Medulla oblongata (tissue), 1 donor: ENCODE measurements around the gene GOSR1.
"Not testable (repeated sequence)": the region's sequence is repeated elsewhere in the genome, so short reads cannot be mapped to it uniquely, and the experiment has no call there.

Experiments used
- DNase-seq: peaks from one replicate; pipeline ENCODE4 v3.0.0-alpha.2; 2015; ENCODE audit errors: extremely low spot score

The GOSR1 gene

DNA sequence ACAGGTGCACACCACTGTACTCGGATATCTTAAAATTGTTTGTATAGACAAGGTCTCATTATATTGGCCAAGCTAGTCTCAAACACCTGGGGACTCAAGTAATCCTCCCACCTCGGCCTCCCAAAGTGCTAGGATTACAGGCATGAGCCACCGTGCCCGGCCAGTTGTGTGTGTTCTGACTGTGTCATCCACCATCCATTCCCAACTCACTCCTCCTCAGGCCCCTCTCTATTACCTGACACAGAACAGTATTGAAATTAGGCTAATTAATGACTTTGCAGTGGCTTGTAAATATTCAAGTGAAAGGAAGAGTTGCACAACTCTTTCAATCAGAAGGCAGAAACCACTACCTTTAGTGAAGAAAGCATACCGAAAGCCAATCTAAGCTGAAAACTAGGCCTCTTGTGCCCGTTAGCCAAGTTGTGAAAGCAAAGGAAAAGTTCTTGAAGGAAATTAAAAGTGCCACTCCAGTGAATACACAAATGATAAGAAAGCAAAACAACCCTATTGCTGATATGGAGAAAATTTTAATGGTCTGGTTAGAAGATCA is 28.7 kb downstream of the GOSR1 start:
- DNase-seq: no peak

DNA sequence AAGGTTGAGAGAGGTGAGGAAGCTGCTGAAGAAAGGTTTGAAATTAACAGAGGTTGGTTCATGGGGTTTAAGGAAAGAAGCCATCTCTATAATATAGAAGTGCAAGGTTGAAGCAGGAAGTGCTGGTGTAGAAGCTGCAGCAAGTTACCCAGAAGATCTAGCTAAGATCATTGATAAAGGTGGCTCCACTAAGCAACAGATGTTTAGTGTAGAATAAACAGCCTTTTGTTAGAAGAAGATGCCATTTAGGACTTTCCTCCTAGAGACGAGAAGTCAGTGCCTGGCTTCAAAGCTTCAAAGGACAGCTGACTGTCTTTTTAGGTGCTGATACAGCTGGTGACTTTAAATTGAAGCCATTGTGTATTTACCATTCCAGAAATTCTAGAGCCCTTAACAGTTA is 29.3 kb downstream of the GOSR1 start:
- DNase-seq: no peak

DNA sequence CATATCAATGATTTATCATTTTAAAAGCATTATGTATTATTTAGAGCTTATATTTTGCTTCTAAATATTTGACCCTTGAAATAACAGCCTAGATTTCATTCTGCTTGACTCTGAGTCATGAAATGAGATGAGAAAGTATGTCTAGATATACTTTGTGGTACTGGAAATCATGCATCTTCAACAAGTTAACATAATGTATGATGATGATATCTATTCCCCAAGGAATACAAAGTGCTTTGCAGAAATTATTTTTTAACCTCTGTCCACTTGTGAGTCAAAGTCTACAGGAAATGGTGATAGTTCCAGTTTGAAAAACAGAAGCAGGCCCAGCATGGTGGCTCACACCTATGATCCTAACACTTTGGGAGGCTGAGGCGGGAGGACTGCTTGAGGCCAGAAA is 36.1 kb downstream of the GOSR1 start:
- DNase-seq: no peak

DNA sequence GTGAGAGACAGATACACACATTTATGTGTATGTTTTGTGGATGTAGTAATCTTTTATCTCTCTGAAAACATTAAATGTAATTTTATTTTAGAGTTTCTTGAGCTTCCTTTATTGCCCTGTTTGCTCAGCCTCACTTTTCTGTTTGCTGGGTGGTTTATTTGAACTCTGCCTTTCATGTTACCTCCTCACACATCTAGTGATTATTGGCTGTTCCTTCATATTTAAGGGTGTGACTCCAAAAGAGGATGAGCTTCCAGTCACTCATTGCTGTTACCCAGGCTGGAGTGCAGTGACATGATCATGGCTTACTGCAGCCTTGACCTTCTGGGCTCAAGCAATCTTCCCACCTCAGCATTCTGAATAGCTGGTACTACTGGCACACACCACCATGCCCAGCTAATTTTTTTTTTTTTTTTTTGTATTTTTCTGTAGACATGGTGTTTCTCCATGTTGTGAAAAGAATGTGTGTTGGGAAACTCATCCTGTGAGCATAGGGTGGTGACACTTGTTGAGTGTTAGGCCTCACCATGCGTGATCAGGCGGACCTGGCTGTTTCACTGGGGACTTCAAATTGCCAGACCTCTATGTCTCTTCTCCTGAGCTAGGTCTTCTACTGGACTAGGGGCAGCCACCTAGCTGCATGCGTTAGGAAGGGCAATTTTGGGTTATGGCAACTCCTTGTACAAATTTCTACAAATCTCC is 37.8 kb downstream of the GOSR1 start:
- DNase-seq: no peak

DNA sequence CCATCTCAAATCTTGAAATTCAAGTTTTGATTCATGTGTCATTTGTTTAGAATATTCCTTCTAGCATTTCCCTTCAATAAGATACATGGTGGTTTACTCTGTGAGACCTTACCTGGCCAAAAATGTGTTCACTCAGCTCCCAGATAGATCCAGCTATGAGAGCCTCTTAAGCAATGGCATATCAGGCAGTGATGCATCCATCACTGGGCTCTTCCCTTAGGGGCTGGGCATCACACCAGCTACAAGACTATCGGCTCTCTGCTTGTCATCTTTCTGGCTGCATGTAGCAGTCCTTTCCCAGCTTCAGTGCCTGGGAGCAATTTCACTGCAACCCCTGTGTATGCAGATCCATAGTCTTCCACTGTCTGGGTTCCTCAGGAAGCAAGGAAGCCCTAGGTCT is 40.6 kb downstream of the GOSR1 start:
- DNase-seq: no peak

DNA sequence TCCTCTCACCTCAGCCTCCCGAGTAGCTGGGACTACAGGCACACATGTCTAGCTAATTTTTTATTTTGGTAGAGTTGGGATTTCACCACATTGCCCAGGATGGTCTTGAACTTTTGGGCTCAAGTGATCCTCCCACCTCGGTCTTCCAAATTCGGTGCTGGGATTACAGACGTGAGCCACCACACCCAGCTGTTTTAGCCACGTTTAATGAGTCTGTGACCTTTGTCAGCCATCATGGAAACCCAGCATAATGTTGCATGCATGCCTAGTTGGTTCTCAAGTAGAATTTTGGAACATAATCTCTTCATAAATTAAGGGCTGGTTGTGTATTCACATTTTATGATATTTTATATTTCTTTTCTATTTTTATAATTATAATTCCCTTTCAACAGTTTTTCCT is 42.0 kb downstream of the GOSR1 start:
- DNase-seq: no peak

DNA sequence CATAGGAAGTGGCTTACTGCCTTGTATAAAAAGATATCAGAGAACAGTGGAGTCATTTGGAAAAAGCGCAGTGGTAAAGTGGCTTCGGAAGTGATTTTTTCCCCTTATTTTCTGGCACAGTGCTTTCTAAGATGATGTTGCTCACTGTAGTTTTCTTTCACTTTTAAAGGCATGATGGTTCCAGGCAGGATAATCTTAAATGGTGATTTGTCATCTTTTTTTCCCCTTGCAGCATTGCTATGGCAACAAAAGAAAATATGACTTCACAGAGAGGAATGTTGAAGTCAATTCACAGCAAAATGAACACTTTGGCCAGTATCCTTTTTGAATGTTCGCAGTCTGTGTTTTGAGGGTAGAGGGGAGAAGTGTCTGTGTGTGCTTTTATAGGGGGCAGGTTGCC is 42.5 kb downstream of the GOSR1 start:
- no peak for DNase-seq

DNA sequence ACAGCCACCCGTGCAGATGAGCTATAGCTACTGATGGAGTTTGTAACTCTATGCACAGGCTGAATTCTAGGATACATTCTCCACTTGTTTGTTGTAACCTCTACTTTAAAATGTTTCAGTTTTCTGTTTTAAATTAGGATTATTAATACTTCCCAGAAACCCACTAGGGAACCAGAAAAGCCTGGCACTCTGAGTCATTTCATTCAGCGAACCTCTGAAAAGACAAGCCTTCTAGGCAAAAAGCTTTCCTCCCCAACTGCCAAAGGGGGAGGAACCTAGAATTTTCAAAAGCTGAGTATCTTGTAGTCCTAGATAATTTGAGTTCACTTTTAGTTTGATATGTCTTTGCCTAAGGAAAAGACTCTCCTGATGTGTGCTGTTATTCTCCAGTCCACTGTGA is 43.2 kb downstream of the GOSR1 start:
- DNase-seq: peak; percentile 23

DNA sequence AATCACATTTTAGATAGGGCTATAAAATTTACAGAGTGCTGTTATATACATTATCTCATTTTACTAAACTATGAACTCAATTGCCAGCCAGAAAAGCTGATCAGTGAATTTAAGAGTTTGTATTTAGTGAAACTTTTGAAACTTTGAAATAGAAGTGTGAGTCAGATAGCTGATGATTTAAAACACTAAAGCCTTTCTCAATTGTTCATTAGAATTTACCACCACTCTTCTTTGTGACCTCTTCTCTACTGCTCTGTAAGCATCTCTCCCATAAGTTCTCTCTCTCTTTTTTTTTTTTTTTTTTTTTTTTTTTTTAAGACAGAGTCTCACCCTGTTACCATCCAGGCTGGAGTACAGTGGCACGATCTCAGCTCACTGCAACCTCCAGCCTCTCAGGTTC is 43.7 kb downstream of the GOSR1 start:
- no peak for DNase-seq

DNA sequence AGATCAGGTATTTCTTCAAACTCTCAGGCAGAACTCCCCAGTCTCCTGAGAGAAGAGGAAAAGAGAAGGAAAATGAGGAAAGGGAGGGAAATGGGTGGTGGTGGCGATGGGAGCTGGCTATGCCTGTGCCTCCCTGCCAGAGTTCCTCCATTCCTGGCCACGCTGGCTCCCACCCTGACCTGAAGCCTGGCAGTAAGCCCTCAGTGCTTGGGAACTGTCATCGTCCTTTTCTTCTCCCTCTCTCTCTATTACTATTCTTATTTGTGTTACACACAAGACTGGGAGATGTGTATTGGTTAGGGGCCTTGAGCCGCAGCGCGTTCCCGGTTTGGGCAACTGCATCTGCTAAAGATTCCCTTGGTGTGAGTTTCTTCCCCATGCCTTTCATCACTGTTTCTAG is 44.6 kb downstream of the GOSR1 start:
- no peak for DNase-seq

DNA sequence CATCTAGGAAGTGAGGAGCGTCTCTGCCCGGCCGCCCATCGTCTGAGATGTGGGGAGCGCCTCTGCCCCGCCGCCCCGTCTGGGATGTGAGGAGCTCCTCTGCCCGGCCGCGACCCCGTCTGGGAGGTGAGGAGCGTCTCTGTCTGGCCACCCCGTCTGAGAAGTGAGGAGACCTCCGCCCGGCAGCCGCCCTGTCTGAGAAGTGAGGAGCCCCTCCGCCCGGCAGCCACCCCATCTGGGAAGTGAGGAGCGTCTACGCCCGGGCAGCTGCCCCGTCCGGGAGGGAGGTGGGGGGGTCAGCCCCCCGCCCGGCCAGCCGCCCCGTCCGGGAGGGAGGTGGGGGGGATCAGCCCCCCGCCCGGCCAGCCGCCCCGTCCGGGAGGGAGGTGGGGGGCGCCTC is 46.0 kb downstream of the GOSR1 start:
- DNase-seq: not testable (repeated sequence)

DNA sequence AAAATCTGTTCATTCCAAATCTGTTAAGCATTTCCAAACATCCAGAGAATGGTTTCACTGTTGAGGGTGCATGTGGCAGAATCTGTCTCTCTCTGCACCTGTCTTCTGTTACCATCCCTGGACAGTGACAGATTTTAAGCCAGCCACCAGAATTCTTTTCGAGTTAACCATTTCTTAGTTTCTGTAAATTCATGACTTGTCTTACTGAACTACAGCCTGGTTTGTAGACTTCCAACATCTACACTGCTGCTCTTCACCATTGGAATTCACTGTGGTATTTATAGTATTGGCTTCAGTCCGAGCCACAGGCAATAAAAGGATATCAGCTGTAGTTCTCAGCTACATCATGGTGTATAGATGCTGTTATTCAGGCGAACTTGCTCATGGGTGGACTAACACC is 47.6 kb downstream of the GOSR1 start:
- DNase-seq: no peak

DNA sequence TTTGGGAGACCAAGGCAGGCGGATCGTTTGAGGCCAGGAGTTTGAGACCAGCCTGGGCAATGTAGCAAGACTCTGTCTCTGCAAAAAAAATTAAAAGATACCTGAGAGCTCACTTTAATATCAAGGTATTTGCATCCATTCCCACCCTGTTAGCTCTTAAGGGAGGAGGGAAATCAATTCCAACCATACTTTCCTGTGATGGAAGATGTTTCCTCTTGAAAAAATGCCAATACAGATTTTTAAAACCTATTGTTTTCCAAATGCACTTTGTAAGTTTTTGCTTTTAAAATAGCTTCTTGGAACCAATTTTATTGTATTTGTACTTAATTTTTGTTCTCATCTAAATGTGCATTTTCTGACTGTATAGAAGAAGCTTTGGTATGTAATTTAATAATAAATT is 49.2 kb downstream of the GOSR1 start:
- no peak for DNase-seq

DNA sequence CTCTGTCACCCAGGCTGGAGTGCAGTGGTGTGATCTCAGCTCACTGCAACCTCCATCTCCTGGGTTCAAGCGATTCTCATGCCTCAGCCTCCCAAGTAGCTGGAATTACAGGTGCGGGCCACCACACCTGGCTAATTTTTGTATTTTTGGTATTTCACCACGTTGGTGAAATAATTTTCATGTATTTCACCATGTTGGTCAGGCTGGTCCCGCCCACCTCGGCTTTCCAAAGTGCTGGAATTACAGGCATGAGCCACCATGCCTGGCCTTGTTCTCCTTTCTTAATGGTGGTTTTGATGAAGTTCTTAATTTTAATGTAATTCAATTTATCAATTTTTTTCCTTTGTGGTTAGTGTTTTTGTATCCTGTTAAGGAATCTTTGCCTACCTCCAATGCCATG is 51.5 kb downstream of the GOSR1 start:
- DNase-seq: not testable (repeated sequence)

DNA sequence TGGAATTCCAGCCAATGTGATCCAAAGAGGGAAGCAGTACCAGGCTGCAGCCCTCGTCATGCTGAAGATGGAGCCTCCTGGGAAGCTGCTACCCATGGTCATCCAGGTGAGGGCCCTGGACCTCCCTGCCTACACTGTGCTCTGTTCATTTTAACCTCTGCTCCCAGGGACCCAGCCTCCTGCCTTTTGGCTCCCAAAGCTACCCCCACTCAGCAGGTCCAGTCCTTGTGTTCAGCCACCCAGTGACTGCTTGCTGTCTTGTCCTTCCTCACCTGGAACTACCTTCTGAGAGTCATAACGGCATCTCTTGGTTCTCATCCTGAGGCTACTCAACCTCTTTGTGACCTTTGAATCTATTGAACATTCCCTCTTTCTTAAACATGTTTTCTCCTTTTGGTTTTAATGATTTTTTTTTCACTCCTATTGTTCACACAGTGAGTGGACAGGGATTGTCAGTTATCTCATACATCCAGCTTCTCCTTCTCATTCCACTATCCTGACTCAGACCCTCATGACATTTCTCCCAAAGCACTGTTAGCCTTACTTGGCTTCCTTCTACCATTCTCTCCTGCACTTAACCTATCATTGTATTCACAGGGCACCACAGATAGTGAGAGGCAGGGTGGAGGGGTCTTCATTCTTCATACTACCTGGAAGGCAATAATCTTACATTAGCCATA is 53.3 kb downstream of the GOSR1 start:
- no peak for DNase-seq

DNA sequence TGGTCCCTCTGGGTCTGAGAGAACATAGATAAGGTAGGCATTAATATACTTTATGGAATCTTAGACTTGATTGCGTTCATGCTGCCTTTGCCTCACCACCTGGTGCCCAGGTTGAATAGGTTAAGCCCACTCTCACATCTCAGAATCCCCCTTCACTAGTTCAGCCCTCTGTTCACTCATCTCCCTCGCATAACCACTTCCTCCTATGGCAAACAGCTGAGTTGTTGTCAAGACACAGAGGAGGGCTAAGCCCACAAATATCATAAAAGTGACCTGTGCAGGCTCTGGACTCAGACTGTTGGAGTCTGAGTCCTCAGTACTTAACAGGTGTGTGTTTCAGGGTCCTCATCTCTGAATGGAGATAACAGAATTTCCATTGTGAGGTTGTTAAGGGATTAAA is 55.7 kb downstream of the GOSR1 start:
- DNase-seq: no peak

DNA sequence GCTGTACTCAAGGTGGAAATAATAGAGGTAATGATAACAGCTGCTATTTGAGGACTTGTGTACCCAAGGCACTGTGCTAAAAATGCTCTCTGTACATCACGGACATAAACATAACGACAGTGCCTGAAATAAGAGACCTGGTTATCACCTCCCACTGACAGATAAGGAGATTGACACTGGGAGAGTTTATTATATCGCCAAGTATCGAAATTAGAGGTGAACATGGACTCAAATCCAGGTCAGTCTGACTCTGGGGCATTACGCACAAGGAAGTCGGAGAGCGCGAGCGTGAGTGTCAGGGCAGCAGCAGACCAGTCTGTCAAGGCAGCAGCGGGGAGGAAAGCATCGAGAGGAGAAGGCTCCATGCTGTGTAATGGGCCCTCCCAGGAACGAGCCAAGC is 57.1 kb downstream of the GOSR1 start:
- DNase-seq: no peak

DNA sequence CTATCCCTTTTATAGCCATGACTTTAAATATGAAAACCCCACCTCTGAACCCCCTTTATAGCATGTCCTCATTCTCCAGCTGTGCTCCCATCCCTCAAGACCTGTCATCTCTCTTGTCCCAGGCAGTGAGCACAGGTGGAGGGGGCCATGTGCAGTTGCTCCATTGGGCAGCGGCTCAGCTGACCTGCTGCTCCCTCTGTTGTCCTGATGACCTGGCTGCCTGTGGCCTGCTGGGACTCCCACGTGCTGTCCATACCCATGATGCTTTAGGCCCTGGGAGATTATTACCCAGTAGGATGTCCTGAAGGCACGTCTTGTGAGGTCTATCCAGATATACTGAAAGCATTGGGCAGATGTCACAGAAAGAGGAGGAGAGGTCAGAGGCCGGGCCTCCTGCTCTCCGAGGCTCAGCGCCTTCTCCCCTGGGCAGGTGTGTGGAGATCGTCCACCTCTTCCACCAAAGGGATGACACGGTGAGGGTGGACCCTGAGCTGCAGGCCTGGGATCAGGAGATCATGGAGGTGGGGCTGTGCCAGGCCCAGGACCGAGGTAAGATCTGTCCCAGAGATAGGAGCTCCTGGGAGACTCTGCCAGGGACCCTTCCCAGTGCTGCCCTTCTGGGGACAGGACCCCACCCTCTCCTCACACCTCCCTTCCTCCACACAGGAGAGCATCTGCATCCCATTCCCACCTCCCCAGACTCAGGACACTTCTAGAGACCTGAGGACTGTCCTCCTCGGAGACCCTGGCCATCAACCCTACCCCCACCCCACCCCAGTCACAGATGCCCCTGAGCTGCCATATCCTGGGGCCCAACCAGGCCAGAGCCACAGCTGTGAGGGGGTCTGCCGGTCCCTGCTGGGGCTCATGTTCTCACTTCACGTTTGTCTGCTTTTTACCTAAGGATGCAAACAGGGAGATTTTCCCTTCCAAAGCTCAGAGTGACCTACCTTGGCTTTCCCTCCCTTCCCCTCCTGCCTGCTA is 58.0 kb downstream of the GOSR1 start:
- DNase-seq: no peak

DNA sequence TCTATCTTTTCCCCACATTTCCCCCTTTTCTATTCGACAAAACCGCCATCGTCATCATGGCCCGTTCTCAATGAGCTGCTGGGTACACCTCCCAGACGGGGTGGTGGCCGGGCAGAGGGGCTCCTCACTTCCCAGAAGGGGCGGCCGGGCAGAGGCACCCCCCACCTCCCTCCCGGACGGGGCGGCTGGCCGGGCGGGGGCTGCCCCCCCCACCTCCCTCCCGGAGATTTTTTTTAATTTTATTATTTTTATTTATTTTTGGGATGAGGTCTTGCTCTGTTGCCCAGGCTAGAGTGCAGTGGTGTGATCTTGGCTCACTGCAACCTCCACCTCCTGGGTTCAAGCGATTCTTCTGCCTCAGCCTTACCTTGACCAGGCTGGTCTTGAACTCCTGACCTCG is 59.6 kb downstream of the GOSR1 start:
- DNase-seq: not testable (repeated sequence)

DNA sequence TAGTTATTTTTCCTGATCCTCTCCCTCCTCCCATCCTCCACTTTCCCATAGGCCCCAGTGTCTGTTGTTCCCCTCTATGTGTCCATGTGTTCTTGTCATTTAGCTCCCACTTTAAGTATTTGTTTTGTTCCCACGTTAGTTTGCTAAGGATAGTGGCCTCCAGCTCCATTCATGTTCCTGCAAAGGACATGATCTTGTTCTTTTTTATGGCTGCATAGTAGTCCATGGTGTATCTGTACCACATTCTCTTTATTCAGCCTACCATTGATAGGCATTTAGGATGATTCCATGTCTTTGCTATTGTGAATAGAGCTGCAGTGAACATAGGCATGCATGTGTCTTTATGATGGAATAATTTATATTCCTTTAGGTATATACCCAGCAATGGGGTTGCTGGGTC is 60.5 kb downstream of the GOSR1 start:
- not testable (repeated sequence) for DNase-seq

DNA sequence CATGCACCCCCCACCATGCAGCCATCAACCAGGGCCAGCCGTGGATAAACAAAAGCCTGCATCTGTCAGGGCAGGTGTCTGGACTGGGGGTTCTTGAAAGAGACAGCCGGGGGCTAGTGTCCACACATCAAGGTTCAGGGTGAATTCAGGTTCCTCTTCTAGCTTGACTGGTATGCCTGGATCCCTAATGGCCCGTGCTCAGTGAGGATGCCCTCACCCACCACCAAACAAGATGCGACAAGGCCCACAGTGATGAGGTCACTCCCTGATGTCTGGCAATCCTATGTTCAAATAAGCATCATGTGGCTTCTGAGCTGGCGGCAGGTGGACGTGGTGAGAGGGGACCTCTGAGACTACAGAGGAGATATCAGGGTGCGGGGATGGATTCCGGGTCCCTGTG is 64.6 kb downstream of the GOSR1 start:
- DNase-seq: no peak

DNA sequence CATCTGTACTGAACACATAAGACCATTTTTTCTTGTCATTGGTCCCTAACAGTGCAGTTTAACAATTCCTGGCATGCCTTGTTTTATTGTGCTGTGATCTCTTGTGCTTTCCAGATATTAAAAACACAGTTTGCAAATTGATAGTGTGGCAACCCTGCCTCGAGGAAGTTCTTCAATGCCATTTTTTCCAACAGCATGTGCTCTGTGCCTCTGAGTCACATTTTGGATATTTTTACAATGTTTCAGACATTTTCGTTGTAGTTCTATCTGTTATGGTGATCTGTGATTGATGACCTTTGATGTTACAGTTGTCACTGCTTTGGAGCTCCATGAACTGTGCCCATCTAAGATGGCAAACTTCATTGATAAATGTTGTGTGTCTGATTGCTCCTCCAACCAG is 66.2 kb downstream of the GOSR1 start:
- no peak for DNase-seq
